ENCODE data around the gene PGPEP1.

- TF ChIP-seq CTCF (IDR thresholded peaks at IDR 0.05 in 8 of 11, conservative IDR thresholded peaks at IDR 0.05 in 3 of 11) (no peak), POLR2AphosphoS5 (IDR thresholded peaks at IDR 0.05) (no peak), POLR2A (IDR thresholded peaks at IDR 0.05) (no peak)
Observed at GRCh38 chr19:18377026-18377425, 36.6 kb downstream of the PGPEP1 start.
